GM18502 (cell line): ENCODE data around the gene RPS6KL1.
A peak's percentile ranks its signal among the peaks of the same experiment; 100 is the strongest.

ENCODE experiments used
- ATAC-seq: cut with Tn5 transposase; IDR thresholded peaks from one replicate; pipeline ENCODE4 v1.9.1; 2021; ENCODE audit warnings: mild to moderate bottlenecking; ENCODE audit not compliant: unreplicated experiment, poor library complexity

RPS6KL1 gene

DNA sequence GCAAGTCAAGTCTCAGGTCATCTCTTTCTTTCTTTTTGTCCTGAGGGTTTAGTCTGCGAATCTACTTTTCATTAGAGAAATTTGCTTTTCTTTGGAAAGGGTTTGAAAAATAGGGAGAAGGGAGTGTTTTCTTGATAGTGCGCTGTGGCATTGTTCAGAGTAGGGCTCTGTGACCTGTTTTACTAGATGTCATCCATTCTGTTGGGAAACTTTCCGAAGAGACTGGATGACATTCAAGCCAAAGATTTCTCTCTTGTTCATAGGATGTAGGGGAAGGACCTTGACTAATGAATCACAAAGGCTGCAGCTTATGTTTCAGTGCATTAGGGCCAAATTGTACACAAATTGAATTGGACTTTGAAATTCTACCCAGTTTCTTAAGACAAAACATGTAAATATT is 26.7 kb downstream of the RPS6KL1 start:
- no peak for ATAC-seq

DNA sequence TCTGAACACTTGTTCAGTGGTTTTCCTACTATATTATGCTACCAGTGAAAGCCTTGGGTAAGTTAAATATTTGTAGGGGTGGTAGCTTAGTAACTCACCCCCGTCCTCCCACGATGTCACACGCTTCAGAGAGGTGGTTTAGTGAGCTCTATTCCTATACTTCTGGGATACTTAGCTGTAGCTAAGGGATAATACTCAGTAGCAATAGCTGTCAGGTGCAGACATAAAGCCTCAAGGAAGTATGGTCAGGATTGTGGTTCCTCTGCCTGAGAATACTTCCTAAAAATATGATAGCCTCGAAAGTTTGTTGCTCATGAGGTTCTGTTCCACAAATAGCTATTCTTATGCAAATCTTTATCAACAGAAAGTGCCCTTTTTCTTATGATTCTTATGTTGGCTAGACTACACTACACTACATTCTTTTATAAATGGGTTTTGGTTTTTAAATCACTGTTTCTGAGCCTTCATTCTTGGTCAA is 29.4 kb downstream of the RPS6KL1 start:
- ATAC-seq: no peak

DNA sequence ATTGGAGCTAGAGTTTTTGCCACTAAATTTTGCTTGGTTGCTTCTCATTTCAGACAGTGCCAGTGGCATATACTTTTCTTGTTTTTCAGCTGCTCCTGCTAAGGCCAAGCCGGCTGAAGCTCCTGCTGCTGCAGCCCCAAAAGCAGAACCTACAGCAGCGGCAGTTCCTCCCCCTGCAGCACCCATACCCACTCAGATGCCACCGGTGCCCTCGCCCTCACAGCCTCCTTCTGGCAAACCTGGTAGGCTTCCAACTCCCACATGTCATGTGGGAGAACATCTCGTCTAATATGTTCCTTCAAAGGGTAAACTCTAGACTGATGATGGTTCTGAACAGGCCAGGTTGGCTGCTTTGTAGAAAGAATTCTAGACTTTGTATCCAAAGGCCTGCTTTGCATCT is 30.3 kb downstream of the RPS6KL1 start:
- no peak for ATAC-seq

DNA sequence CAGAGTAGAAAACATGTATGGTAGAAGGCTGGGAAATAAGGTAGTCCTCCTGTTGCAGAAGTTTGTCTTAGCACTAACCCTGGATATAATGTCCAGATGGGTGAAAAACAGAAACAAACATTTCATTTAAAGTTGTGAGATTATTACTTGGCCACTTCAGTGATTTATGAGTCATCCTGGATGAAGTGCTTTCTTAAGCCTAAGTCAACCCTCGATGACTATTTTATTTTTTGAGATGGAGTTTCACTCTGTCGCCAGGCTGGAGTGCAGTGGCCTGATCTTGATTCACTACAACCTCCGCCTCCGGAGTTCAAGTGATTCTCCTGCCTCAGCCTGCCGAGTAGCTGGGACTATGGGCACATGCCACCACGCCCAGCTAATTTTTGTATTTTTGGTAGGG is 31.2 kb downstream of the RPS6KL1 start:
- no peak for ATAC-seq

DNA sequence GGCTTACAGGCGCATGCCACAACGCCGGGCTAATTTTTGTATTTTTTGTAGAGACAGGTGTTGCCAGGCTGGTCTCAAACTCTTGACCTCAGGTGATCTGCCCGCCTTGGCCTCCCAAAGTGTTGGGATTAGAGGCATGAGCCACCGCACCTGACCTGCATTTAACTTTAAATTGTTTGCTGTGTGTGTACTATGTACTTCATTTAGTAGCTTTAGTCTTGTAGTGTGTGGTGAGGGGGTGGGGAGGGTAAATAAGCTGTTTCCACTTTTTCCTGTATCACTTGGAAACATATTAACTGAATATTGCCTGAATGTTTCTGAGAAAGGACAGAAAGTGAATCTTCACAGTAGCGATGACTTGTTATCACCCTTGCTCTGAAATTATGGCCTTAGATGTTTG is 32.8 kb downstream of the RPS6KL1 start:
- no peak for ATAC-seq

DNA sequence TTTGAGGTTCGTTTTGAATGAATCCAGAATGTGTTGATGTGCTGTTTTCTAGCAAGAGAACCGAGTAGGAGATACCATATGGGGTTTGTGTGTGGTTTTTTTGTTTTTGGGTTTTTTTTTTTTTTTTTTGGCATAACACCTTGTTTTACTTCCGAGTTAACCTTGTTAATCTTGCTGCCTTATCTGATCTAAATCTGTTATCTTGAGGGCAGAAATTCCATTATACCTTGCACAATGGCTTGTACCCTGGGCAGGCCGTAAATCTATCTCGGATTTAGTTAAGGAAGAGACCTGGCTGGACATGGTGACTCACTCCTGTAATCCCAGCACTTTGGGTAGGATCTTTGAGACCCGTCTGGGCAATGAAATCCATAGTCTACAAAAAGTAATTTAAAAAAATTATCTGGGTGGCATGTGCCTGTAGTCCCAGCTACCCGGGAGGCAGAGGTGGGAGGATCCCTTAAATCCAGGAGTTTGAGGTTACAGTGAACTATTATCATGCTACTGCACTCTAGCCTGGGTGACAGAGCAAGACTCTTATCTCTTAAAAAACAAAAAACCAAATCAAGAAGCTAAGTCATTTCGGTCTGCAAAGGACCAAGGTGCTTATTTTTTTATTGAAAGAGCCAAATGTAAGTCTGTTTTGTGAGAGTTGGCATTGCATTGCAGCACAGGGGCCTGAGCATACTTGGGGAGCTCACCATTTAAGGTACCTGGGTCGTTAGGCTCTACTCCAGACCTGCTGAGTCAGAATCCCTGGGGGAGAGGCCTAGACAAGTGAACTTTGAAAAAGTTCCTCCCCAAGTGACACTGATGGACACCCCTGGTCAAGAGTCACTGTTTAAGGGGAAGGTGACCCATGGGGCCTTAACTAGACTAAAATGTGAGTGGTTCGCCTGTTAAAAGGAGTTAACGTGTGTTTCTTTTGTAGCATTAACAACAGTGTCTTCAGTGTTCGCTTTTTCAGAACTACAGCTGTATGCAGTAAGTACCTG is 34.6 kb downstream of the RPS6KL1 start:
- no peak for ATAC-seq

DNA sequence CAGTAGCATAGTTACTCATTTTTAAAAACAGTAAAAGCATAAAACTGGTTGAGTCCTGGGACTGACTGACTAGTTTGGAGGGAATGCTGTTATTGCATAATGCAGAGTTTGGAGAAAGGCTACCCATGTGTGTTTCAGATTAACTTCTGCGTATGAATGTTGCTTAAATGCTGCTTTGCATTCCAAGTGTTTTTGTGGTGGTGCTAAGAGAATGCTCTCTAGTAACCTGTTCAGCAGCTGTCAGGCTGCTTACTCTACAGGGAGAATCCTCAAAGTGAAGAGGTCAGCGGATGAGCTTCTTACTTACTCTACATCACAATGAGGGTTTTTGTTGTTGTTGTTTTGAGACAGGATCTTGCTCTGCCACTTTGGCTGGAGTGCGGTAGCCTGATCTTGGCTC is 37.1 kb downstream of the RPS6KL1 start:
- no peak for ATAC-seq

DNA sequence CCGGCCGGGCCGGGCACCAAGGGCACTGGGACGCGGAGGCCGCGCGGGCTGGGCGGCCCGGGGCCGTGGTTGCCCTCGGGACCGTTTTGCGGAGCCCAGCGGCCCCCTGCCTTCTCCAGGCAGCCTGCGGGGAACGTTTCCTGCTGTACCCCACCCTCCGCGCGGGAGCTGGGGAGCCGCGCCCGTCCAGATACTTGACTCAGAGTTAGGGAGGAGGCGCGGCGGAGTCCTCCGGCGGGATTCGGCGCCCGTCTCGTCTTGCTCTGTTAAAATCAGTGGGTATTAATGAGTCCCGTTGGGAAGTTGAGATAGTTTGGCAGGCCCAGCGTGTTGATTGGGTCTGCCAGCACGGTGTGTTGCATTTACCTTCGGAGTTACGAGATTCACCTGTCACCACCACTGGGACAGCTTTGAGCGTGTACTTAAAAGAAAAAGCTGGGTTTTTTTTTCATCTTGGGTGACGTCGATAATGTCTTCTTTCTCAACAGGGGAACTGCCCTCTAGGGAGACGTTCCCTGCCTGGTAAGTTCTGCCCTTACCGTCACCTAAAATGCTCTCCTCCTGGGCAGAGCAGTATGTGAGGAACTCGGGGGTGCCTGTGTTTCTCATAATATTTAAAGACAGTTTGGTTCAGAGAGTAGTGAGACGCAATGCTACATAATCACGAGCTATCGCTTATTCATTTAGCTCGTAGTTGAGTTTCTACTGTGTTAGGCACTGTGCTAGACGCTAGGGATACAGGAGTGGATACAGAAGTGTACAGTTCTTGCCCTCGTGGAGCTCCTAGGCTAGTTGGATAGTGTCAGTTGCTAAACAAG is 40.7 kb downstream of the RPS6KL1 start:
- ATAC-seq: peak; percentile 54

DNA sequence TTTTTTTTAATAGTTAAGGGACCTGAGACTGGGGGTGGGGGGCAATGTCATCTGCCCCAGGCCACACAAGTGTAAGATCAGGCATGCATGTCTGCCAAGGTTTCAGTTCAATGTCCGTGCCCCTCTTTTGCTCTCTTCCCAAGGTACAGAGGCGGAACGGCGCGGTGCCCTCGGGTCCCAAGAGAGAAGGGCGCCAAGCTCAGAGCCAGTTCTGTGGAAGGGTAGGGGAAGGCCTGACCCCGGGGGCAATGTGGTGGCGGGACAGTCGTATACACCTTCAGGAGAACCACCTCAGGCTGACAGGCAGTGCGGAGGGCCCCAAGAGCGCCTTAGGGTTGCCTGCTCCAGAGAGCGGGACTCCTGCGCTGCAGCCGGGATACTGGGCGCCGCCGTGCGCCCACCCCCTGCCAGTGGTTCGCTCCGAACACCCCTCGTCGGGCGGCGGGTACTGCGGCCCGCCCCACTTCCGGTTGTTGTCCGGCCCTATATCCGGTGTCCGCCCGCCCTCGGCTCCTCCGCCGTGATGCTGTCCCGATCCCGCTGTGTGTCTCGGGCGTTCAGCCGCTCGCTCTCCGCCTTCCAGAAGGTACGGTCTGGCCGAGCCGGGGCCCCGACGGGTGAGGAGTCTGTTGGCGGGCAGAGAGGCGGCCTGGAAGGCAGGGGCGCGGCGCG is 41.5 kb downstream of the RPS6KL1 start, which contains the start of gene DLST:
TSS of gene DLST (plus strand) at position 486 of the 672 bp plus-strand sequence. CDS start at position 524, 38 bp downstream.
- peak; percentile 92 for ATAC-seq

DNA sequence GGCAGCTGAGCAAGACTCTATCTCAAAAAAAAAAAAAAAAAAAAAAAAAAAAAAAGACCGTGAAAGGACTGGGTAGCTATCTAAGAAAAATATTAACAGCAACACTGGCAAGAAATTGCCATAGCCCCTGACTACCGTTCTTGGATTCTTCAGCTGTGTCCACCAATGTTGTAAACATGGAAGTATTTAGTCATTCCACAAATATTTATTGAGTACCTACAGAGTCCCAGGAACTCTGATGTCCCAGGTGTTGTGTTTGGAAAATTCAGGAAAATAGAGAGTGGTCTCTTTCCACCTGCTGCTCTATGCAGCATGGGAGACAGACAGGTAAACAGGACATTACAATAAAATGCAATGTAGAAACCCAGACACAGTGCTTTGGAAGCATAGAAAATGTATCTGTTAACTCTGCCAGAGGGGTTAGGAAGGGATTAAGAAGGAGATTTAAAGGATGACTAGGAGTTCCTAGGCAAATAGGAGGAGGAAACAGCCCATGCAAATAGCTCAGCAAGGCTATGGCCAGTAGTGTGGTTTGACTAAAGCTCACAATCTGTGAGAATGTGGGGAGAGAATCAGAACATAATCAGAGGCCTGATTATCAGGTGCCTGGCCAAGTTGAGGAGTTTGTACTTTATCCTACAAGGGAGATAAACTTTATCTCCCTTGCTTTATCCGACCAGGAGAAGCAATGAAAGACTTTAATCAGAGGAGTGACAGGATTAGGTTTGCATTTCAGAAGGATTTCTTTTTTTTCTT is 43.5 kb downstream of the RPS6KL1 start:
- no peak for ATAC-seq

DNA sequence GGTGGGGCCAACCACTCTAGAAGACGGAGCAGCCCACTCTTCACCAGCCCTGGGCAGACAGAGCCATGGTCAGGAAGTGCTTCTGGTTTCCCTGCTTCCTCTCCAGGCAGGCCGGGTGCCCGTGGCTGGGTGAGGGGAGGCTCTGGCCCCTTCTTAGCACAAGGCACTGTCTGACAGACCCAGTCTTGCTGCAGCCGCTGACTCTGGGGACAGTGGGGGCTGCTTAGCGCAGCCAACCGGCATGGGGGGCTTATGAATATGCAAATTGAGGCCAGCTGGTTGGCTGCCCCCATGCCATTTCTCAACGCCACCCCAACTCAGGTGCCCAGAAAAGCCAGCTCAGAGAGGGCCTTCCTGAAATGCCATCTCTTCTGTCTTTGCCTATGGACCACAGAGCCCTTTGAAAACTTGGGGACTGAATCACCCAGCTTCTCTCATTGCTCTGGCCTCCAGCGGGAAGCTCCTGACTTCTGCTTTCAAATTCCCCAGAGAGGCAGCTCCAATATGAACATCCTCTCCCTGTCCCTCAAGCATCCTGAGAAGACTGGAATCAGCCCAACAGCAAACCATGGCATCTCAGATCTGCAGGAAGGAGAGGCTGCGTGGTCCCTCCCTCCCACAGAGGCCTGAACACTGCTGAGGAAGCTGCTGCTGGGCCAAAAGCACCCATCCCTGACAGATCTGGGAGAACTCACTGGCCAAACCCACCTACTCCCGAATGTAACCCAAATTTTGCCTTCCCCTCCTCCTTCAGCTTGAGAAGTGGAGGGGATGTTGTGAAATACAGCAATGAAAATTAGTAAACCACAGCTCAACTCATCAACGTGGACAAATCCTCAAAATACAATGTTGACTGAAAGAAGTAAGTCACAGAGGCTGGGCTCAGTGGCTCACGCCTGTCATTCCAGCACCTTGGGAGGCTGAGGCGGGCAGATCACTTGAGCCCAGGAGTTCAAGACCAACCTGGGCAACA is 46.8 kb downstream of the RPS6KL1 start, which contains the start of gene PROX2:
TSS of gene PROX2 (minus strand) at position 205 of the 973 bp plus-strand sequence. CDS start 12,311 bp downstream, outside the sequence.
- ATAC-seq: no peak

DNA sequence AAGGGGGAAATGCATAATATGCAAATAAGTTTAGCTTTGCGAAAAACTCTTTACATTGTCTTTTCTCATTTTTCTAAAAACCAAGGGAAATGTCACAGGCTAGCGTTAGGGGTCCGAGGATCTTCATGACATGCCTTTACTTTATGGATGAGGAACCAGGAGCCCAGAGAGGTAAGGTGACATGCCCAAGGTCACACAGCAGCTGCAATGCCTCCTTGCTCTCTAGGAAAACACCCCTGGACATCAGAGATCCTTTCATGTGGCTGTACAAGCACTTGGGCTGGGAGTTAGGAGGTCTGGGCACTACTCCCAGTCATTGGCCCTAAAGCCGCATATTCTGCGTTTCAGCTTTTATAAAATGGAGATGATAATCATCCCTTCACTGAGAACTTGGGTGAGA is 47.9 kb downstream of the RPS6KL1 start:
- ATAC-seq: no peak

DNA sequence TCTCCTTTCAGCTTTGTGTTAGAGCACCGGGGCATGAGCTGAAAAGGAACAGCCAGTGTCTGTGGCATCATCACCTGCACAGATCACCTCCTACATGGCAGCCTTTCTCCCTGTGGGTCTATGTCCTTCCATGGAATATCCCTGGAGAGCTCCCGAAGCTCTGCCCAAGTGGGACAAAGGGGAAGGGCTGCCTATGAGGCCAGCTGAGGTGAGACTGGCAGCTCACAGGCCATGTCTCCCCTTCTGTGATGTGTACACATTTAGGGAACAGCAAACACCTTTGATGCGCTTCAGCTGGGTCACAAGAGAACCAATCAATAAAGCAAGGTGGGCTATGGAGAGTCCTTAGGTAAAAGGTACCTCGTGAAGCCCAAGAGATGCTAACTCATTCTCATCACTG is 51.2 kb downstream of the RPS6KL1 start:
- ATAC-seq: no peak

DNA sequence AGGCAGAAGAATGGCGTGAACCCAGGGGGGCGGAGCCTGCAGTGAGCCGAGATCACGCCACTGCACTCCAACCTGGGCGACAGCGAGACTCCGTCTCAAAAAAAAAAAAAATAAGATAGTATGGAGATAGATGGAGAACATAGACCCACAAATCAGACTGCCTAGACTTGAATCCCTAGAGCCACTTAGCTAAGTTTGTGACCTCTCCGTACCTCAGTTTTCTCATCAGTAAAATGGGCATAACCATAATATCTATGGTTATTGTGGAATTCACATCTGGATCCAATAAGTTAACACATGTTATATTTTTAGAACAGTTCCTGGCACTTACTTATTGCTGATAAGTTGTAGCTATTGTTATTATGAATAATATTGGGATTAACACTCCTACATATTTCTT is 54.3 kb downstream of the RPS6KL1 start:
- ATAC-seq: no peak

DNA sequence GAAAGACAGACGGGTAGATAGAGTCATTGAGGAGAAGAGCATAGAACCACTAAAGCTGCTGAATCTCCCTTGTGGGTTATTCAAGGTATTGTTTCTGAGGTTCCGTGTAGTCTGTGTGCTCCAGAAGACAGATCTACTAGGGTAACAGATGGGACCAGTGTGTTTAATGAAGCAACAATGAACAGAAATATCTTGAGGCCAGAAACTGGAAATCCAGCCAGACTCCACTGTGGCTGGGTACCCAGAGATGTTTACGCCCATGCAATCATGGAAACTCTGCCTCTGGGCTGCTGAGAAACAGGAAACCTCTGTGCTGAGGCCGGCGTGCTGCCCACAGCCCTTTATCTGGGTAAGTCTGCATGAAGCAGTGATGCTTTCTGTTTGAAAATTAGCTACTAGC is 55.4 kb downstream of the RPS6KL1 start:
- ATAC-seq: no peak

DNA sequence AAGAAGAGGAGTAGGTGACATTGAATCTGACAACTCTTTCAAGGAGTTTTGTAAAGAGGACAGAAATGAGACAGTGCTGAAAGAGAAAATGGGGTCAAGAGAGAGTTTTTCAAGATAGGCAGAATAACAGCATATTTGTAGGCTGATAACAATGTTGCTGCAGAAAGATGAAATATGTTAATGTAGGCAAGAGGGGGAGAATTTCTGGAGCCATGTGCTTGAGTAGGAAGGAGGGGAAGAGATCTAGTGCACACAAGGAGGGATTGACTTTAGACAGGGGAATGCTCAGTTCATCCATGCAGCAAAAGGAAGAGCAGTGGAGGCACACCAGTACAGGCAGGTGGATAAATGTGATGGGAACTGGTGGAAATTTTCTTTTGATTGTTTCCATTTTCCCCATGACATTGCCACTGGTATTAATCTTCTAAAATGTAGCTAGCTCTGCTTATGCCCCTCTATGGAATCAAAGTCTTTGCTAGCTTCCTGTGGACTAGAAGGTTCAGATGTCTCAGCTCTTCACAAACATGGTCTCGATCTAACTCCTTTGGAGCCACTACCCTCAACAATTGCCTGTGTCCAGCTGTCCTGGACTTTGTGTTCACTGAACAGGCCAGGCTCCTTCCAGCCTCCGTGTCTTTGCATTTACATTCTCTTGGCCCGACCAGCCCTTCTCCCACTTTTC is 56.2 kb downstream of the RPS6KL1 start:
- no peak for ATAC-seq

DNA sequence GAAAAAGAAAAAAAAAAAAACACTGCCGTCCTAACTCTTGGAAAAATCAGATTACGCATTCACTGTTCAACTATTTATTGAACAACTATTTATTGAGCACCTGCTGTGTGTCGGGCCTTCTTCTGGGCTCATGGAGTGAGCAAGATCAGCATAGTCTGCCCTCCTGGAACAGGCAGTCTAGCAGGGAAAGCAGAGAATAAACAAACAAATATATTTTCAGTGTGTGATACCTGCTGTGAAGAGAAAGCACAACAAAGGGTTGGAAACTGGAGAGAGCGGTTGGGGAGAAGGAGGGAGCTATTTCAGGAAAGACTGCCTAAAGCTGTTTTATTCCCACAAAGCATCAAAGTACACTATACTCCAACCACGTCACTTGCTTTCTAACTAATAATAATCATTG is 57.9 kb downstream of the RPS6KL1 start:
- no peak for ATAC-seq

DNA sequence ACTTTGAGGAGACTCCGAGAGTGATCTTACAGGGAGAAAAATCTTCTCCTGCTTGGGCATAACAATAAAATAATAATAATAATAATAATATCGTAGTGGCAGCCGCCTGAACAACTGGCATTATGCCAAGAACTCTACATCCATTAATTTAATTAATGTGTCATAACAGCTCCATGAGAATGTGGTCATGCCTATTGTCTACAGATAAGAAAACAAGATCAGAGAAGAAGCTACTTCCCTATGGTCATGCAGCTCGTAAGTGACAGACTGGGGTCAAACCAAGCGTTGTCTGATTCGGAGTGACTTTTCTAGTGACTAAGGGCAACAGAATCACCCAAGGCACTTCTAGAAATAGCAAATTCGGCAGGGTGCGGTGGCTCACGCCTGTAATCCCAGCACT is 58.9 kb downstream of the RPS6KL1 start:
- no peak for ATAC-seq
